ENCODE measurements around the gene ADAM12. TPM values are rescaled to one million over a fixed set of nuclear protein-coding genes. Genes with fewer than 3 reads are reported as not detected.

Gene ADAM12
- total and polyA plus RNA-seq, 2 donors (not counting 1 experiment from before 2014, with no cell fraction given), result 21.0 to 56.9 TPM

GRCh38 chr10:126156503-126156902 is 231.8 kb downstream of the ADAM12 start:
- no peak overlapping the region for H3K4me2 ChIP-seq (ENCODE audit: extremely low read depth, insufficient read depth, low read length)
- no peaks in the 10 kb centered on the region for H3K9me3 ChIP-seq (ENCODE audit: control insufficient read depth, insufficient read depth, low read depth, low read length)

GRCh38 chr10:126156012-126156411 is 232.3 kb downstream of the ADAM12 start:
- Histone ChIP-seq H3K4me2 (ENCODE audit: extremely low read depth, insufficient read depth, low read length) (no peak overlapping the region), H3K9ac (ENCODE audit: insufficient read depth, low read length) (no peak overlapping the region), H3K79me2 (ENCODE audit: control insufficient read depth, insufficient read depth, low read length) (no peaks in the 10 kb centered on the region), H3K36me3 (ENCODE audit: control insufficient read depth, insufficient read depth, low read length) (no peaks in the 10 kb centered on the region), H4K20me1 (ENCODE audit: control insufficient read depth, extremely low read depth, insufficient read depth, low read length) (no peaks in the 10 kb centered on the region), H3K27ac (ENCODE audit: insufficient read depth, low read length) (no peak overlapping the region), H3K4me1 (ENCODE audit: control insufficient read depth, extremely low read depth, insufficient read depth, low read length) (no peaks in the 10 kb centered on the region), H3K27me3 (ENCODE audit: control insufficient read depth, insufficient read depth, low read length) (no peaks in the 10 kb centered on the region), H3K9me3 (ENCODE audit: control insufficient read depth, insufficient read depth, low read depth, low read length) (no peaks in the 10 kb centered on the region), H2AFZ (ENCODE audit: low read length) (no peak overlapping the region), H3K4me3 (replicated peaks in 1 of 4; ENCODE audit: control extremely low read depth in 1 of 4, insufficient read depth in 1 of 4, low read depth in 3 of 4, low read length in 4 of 4) (no peak overlapping the region)
- DNase-seq (ENCODE audit: low read depth in 2 of 2), result no peak
- no peak for TF ChIP-seq CTCF (conservative IDR thresholded peaks at IDR 0.05 in 1 of 2, IDR thresholded peaks at IDR 0.05 in 1 of 2; ENCODE audit: low read depth in 1 of 2, low read length in 2 of 2)

More at GRCh38 chr10:126156503-126156902, 231.8 kb downstream of the ADAM12 start:
- H3K79me2 ChIP-seq (ENCODE audit: control insufficient read depth, insufficient read depth, low read length), result no peaks in the 10 kb centered on the region
- H3K27me3 ChIP-seq (ENCODE audit: control insufficient read depth, insufficient read depth, low read length), result no peaks in the 10 kb centered on the region
- no peaks in the 10 kb centered on the region for H3K36me3 ChIP-seq (ENCODE audit: control insufficient read depth, insufficient read depth, low read length)
- H2AFZ ChIP-seq (ENCODE audit: low read length), result no peak overlapping the region
- DNase-seq (ENCODE audit: low read depth in 2 of 2), result no peak
- H3K4me3 ChIP-seq (replicated peaks in 1 of 4; ENCODE audit: control extremely low read depth in 1 of 4, insufficient read depth in 1 of 4, low read depth in 3 of 4, low read length in 4 of 4), result no peak overlapping the region
- TF ChIP-seq CTCF (conservative IDR thresholded peaks at IDR 0.05 in 1 of 2, IDR thresholded peaks at IDR 0.05 in 1 of 2; ENCODE audit: low read depth in 1 of 2, low read length in 2 of 2), result no peak
- TF ChIP-seq EZH2 (IDR thresholded peaks at IDR 0.05; ENCODE audit: low read length, missing control alignments), result no peak
- no peaks in the 10 kb centered on the region for H3K4me1 ChIP-seq (ENCODE audit: control insufficient read depth, extremely low read depth, insufficient read depth, low read length)
- no peaks in the 10 kb centered on the region for H4K20me1 ChIP-seq (ENCODE audit: control insufficient read depth, extremely low read depth, insufficient read depth, low read length)
- no peak overlapping the region for H3K9ac ChIP-seq (ENCODE audit: insufficient read depth, low read length)
- H3K27ac ChIP-seq (ENCODE audit: insufficient read depth, low read length), result no peak overlapping the region

GRCh38 chr10:126155528-126155927 is 232.7 kb downstream of the ADAM12 start:
- Histone ChIP-seq H3K4me2 (ENCODE audit: extremely low read depth, insufficient read depth, low read length) (no peak overlapping the region), H2AFZ (ENCODE audit: low read length) (no peak overlapping the region), H4K20me1 (ENCODE audit: control insufficient read depth, extremely low read depth, insufficient read depth, low read length) (no peaks in the 10 kb centered on the region), H3K27ac (ENCODE audit: insufficient read depth, low read length) (no peak overlapping the region), H3K79me2 (ENCODE audit: control insufficient read depth, insufficient read depth, low read length) (no peaks in the 10 kb centered on the region), H3K4me1 (ENCODE audit: control insufficient read depth, extremely low read depth, insufficient read depth, low read length) (no peaks in the 10 kb centered on the region), H3K9me3 (ENCODE audit: control insufficient read depth, insufficient read depth, low read depth, low read length) (no peaks in the 10 kb centered on the region), H3K4me3 (replicated peaks in 1 of 4; ENCODE audit: control extremely low read depth in 1 of 4, insufficient read depth in 1 of 4, low read depth in 3 of 4, low read length in 4 of 4) (no peak overlapping the region), H3K36me3 (ENCODE audit: control insufficient read depth, insufficient read depth, low read length) (no peaks in the 10 kb centered on the region), H3K9ac (ENCODE audit: insufficient read depth, low read length) (no peak overlapping the region), H3K27me3 (ENCODE audit: control insufficient read depth, insufficient read depth, low read length) (no peaks in the 10 kb centered on the region)
- DNase-seq (ENCODE audit: low read depth in 2 of 2), result no peak
- TF ChIP-seq EZH2 (IDR thresholded peaks at IDR 0.05; ENCODE audit: low read length, missing control alignments), result no peak
- no peak for TF ChIP-seq CTCF (conservative IDR thresholded peaks at IDR 0.05 in 1 of 2, IDR thresholded peaks at IDR 0.05 in 1 of 2; ENCODE audit: low read depth in 1 of 2, low read length in 2 of 2)

Measured in fibroblast of lung (primary cell).